Measurements from ENCODE around the gene RAB19. TPM values are rescaled to one million over a fixed set of nuclear protein-coding genes. Genes with fewer than 3 reads are reported as not detected.

The RAB19 gene
- total and polyA plus RNA-seq, 2 of the 8 experiments (the other 6 are each of a cell fraction or from before 2014, with no cell fraction given) = 9.8 to 11.0 TPM

GRCh38 chr7:140369294-140369693, 34.6 kb upstream of the RAB19 start:
- Histone ChIP-seq H2BK15ac (ENCODE audit: low read length) (no peak overlapping the region), H2BK12ac (ENCODE audit: low read depth, low read length) (no peak overlapping the region), H3K79me2 (ENCODE audit: control insufficient read depth in 1 of 2, insufficient read depth in 2 of 2, low read length in 2 of 2) (no peaks in the 10 kb centered on the region; a peak in 1 of 4 replicates), H3K79me1 (ENCODE audit: low read depth, low read length) (no peaks in the 10 kb centered on the region), H3K4me1 (replicated peaks in 1 of 4; ENCODE audit: control insufficient read depth in 3 of 4, insufficient read depth in 4 of 4, low read length in 3 of 4) (peaks cover 0 to 4% (median under 1%) of the 10 kb centered on the region in 4 experiments; a peak in 3 of 7 replicates), H3K9ac (replicated peaks in 1 of 4; ENCODE audit: extremely low read depth in 1 of 4, low read depth in 3 of 4, low read length in 3 of 4) (no peak overlapping the region), H2AK5ac (ENCODE audit: low read depth, low read length) (no peak overlapping the region), H3K27me3 (replicated peaks in 1 of 4; ENCODE audit: control insufficient read depth in 3 of 4, extremely low read depth in 1 of 4, insufficient read depth in 3 of 4, low read length in 3 of 4) (no peaks in the 10 kb centered on the region), H3K14ac (ENCODE audit: insufficient read length) (no peak overlapping the region), H2BK120ac (replicated peaks; ENCODE audit: low read depth, low read length) (no peak overlapping the region), H2BK5ac (ENCODE audit: low read depth, low read length) (no peak overlapping the region), H3K23me2 (ENCODE audit: low read depth, low read length) (no peaks in the 10 kb centered on the region), H3K23ac (ENCODE audit: insufficient read length) (no peak overlapping the region), H4K91ac (replicated peaks; ENCODE audit: insufficient read length, low read length) (no peak overlapping the region), H3K9me3 (ENCODE audit: insufficient read depth in 2 of 2, low read depth in 1 of 2, low read length in 1 of 2) (no peaks in the 10 kb centered on the region), H3K4me3 (ENCODE audit: extremely low read depth in 1 of 4, insufficient read depth in 2 of 4, low read depth in 3 of 4, low read length in 4 of 4) (no peak overlapping the region), H4K20me1 (replicated peaks in 1 of 2; ENCODE audit: control insufficient read depth in 1 of 2, insufficient read depth in 2 of 2, low read length in 2 of 2) (peaks cover 0 to 3% of the 10 kb centered on the region in 2 experiments), H4K8ac (ENCODE audit: extremely low read depth, insufficient read depth, low read length) (no peak overlapping the region), H3K36me3 (ENCODE audit: control insufficient read depth in 2 of 4, insufficient read depth in 4 of 4, low read length in 3 of 4) (peaks cover 0 to 19% (median under 1%) of the 10 kb centered on the region in 4 experiments; a peak in 3 of 8 replicates), H3K4me2 (ENCODE audit: insufficient read depth in 1 of 2, low read depth in 2 of 2, low read length in 2 of 2) (no peak overlapping the region), H3K27ac (ENCODE audit: low read depth, low read length) (no peak overlapping the region), H4K5ac (ENCODE audit: insufficient read length, low read depth, low read length) (no peak overlapping the region), H3K18ac (ENCODE audit: extremely low read depth, low read length) (no peak overlapping the region), H3K4ac (replicated peaks; ENCODE audit: insufficient read length, low read depth, low read length) (no peak overlapping the region), H2BK20ac (ENCODE audit: low read length) (no peak overlapping the region), H2AFZ (ENCODE audit: low read length) (no peak overlapping the region), H3K56ac (replicated peaks; ENCODE audit: insufficient read length, low read depth, low read length) (no peak overlapping the region)
- ChIA-PET CTCF (ENCODE audit: partially characterized antibody) (interaction anchor here (0.7 kb wide), 1 partner anchor 79 kb away, joined by 3 read pairs; no protein-coding TSS in a partner anchor), POLR2A (ENCODE audit: partially characterized antibody) (no interaction called here)
- no peak for FAIRE-seq
- 90% methylated on average over 4 of the region's 4 CpGs; no CpG with 5 or more reads in 1 of the 2 experiments for WGBS, 2 experiments (ENCODE audit: extremely low coverage in 1 of 2, insufficient coverage in 1 of 2, insufficient read length in 1 of 2, insufficient replicate concordance in 2 of 2, low coverage in 1 of 2, low lambda C conversion rate in 2 of 2, missing lambda C conversion rate in 1 of 2)
- DNase-seq (ENCODE audit: low read depth in 1 of 2, low spot score in 2 of 2) = no peak
- no peak for TF ChIP-seq SAP30 (IDR thresholded peaks at IDR 0.05; ENCODE audit: insufficient read depth, insufficient replicate concordance, low read length)

Measured in H1 (cell line).